ENCODE data around the gene SPATA6L.
A peak's percentile ranks its signal among the peaks of the same experiment; 100 is the strongest.
"Not testable (repeated sequence)": the region's sequence is repeated elsewhere in the genome, so short reads cannot be mapped to it uniquely, and the experiment has no call there.

The SPATA6L gene

GRCh38 chr9:4657426-4658159 lies 8.7 kb downstream of the SPATA6L start:
- TF ChIP-seq CTCF (IDR thresholded peaks at IDR 0.05; ENCODE audit: extremely low read depth, missing control alignments) = no peak
- DNase-seq (ENCODE audit: low spot score) = no peak

- no peak for TF ChIP-seq CTCF (IDR thresholded peaks at IDR 0.05; ENCODE audit: extremely low read depth, missing control alignments)
- DNase-seq (ENCODE audit: low spot score) = no peak
These were observed 9.7 kb downstream of the SPATA6L start for GRCh38 chr9:4656621-4657020.

GRCh38 chr9:4656196-4656595 lies 10.1 kb downstream of the SPATA6L start:
- DNase-seq (ENCODE audit: low spot score) = not testable (repeated sequence)

GRCh38 chr9:4654538-4654937 lies 11.7 kb downstream of the SPATA6L start:
- TF ChIP-seq CTCF (IDR thresholded peaks at IDR 0.05; ENCODE audit: extremely low read depth, missing control alignments) = no peak
- no peak for DNase-seq (ENCODE audit: low spot score)

- DNase-seq (ENCODE audit: low spot score) = no peak
- no peak for TF ChIP-seq CTCF (IDR thresholded peaks at IDR 0.05; ENCODE audit: extremely low read depth, missing control alignments)
These were observed 12.2 kb downstream of the SPATA6L start for GRCh38 chr9:4654084-4654483.

- no peak for DNase-seq (ENCODE audit: low spot score)
- TF ChIP-seq CTCF (IDR thresholded peaks at IDR 0.05; ENCODE audit: extremely low read depth, missing control alignments) = no peak
These were observed 23.9 kb downstream of the SPATA6L start for GRCh38 chr9:4642351-4642750.

- DNase-seq (ENCODE audit: low spot score) = peak; percentile 33
- TF ChIP-seq CTCF (IDR thresholded peaks at IDR 0.05; ENCODE audit: extremely low read depth, missing control alignments) = no peak
These were observed 26.3 kb downstream of the SPATA6L start for GRCh38 chr9:4640027-4640426.

GRCh38 chr9:4639420-4639819 lies 26.9 kb downstream of the SPATA6L start:
- DNase-seq (ENCODE audit: low spot score) = no peak
- TF ChIP-seq CTCF (IDR thresholded peaks at IDR 0.05; ENCODE audit: extremely low read depth, missing control alignments) = no peak

All from GM20000 (cell line).